ENCODE data around the gene OR52K1. TPM values are rescaled to one million over a fixed set of nuclear protein-coding genes. Genes with fewer than 3 reads are reported as not detected.
"Not testable (repeated sequence)": the region's sequence is repeated elsewhere in the genome, so short reads cannot be mapped to it uniquely, and the experiment has no call there.

Gene OR52K1
- total RNA-seq, 1 donor, result not detected

DNA sequence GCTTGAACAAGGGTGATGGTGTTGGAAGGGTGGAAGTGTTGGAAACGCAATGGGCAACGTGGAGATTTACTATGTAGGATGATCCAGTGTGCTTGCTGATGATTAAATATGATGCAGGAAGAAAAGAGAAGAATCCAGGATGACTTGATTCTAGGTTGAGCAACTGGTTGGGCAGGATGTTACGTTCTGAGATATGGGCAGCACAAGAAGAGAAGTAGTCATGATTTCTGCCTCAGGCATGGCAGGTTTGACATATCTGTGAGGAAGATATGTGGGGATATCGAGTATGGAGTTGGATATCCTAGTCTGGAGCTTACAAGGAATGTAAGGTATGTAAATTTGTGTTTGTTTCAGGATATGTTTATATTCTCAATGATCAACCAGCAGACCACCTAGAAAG, 1.9 kb downstream of the OR52K1 start:
- no peak for TF ChIP-seq CTCF (IDR thresholded peaks at IDR 0.05; ENCODE audit: insufficient read depth, low read length)
- DNase-seq (ENCODE audit: low read depth), result no peak
- H3K4me3 ChIP-seq (ENCODE audit: low read depth, low read length), result no peak overlapping the region

DNA sequence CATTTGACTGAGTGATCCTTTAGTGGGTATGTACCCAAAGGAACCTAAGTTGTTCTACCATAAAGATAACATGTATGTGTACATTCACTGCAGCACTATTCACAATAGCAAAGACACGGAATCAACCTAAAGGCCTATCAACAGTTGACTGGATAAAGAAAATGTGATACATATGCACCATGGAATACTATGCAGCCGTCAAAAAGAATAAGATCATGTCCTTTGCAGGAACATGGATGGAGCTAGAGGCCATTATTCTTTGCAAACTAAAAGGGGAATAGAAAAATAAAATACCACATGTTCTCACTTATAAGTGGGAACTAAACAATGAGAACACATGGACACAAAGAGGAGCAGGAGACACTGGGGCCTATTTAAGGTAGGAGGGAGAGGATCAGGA, 9.0 kb downstream of the OR52K1 start:
- H3K4me3 ChIP-seq (ENCODE audit: low read depth, low read length); DNase-seq (ENCODE audit: low read depth): not testable (repeated sequence)

DNA sequence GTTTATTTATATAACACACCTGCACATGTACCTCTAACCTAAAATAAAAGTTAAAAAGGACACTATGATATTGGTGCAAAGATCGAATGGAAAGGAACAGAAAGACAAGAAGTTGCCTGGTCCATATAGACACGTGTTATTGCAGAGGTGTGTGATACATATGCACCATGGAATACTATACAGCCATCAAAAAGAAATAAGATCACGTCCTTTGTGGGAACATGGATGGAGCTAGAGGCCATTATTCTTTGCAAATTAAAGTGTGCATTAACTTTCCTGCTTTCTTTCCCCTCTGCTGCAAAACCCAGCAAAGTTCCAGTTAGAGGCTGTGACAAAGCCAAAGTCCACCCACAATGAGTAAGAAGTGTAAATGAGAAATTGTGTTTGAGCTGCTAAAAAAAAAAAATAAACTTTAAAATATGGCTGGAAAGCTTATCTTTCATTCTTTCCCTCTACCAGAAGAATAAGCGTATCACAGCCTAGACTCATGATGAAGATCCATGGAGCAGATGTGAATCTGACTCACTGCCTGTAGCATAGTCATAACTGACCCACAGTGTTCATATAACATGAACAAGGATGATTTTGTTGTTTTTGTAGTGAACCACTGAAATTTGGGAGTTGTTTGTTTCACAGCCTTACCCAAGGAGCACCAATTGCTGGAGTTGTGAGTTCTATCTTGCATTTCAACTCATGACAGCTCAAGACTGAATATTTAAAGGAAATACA, 9.6 kb downstream of the OR52K1 start:
- no peak for TF ChIP-seq CTCF (IDR thresholded peaks at IDR 0.05; ENCODE audit: insufficient read depth, low read length)
- DNase-seq (ENCODE audit: low read depth), result peak; percentile 5

GRCh38 chr11:4493480-4493818, 11.0 kb downstream of the OR52K1 start:
- TF ChIP-seq CTCF (IDR thresholded peaks at IDR 0.05; ENCODE audit: insufficient read depth, low read length), result no peak
- H3K4me3 ChIP-seq (ENCODE audit: low read depth, low read length), result no peak overlapping the region

More for the DNA sequence above, 9.6 kb downstream of the OR52K1 start:
- H3K4me3 ChIP-seq (ENCODE audit: low read depth, low read length), result no peak overlapping the region

DNA sequence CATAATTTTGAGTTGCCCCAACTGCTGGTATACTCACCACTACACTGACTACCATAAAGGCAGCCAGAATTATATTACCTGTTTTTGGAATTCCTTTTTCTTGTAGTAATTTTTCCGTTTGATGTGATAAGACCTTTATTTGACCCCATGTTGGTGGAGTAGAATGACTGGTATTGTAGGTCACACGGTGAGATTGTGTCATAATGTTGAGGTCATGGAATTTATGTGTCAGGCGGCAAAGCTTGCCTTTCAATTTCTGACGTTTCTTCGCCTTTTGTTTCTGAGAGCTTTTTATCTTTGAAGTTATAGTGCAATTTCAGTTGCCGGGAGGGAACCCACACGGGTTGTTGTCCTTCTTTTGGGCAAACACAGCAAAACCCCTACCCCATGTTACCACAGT, 13.0 kb downstream of the OR52K1 start:
- no peak overlapping the region for H3K4me3 ChIP-seq (ENCODE audit: low read depth, low read length)
- peak; percentile 23 for DNase-seq (ENCODE audit: low read depth)
- TF ChIP-seq CTCF (IDR thresholded peaks at IDR 0.05; ENCODE audit: insufficient read depth, low read length), result no peak

More at GRCh38 chr11:4493480-4493818, 11.0 kb downstream of the OR52K1 start:
- no peak for DNase-seq (ENCODE audit: low read depth)

- DNase-seq (ENCODE audit: low read depth), result no peak
- H3K4me3 ChIP-seq (ENCODE audit: low read depth, low read length), result no peak overlapping the region
- no peak for TF ChIP-seq CTCF (IDR thresholded peaks at IDR 0.05; ENCODE audit: insufficient read depth, low read length)
These were observed 13.5 kb downstream of the OR52K1 start for GRCh38 chr11:4495986-4496385.

- H3K4me3 ChIP-seq (ENCODE audit: low read depth, low read length), result no peak overlapping the region
- TF ChIP-seq CTCF (IDR thresholded peaks at IDR 0.05; ENCODE audit: insufficient read depth, low read length), result no peak
- DNase-seq (ENCODE audit: low read depth), result peak; percentile 52
These were observed 14.3 kb downstream of the OR52K1 start for GRCh38 chr11:4496557-4497248.
